ENCODE measurements around the gene PTPRM.

DNA sequence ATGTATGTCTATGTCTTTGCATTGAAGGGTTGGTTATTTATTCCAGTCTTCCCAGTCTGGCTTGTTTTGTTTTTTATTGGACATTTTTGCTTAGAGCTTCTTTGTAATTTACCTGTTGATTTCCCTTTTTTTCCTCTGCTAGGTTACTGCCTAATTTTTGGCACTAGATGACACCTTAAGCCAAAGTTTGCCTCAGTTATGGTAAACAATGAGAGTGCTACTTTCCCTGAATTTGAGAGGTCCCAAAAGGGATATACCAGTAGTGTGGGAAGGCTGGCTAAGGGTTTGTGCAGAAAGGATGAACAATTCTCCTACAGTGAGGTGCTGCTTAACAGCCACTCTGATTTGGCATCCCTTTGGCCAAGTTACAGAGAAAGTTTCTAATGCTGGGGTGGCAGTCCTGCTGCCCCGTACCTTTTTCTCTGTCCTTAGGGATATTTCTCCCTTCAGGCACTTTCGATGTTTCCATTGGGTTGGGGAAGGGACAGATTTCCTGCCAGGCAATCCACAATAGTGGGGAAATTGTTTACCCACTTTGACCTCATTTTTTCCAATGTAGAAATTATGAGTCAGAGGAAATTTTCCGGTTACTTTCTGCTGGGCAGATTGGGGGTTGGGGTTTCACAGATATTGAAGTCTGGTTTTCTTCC, 354.9 kb downstream of the PTPRM start:
- TF ChIP-seq POLR2A (IDR thresholded peaks at IDR 0.05; ENCODE audit: low read depth, low read length) (no peak), POLR2AphosphoS5 (IDR thresholded peaks at IDR 0.05; ENCODE audit: low read depth, low read length) (no peak)

Measured in GM12892 (cell line).